Measurements from ENCODE around the gene VSX1. TPM values are rescaled to one million over a fixed set of nuclear protein-coding genes. Genes with fewer than 3 reads are reported as not detected.

Gene VSX1
- total RNA-seq, 1 experiment from 2014 or later = not detected

- TF ChIP-seq, protein P1, sequence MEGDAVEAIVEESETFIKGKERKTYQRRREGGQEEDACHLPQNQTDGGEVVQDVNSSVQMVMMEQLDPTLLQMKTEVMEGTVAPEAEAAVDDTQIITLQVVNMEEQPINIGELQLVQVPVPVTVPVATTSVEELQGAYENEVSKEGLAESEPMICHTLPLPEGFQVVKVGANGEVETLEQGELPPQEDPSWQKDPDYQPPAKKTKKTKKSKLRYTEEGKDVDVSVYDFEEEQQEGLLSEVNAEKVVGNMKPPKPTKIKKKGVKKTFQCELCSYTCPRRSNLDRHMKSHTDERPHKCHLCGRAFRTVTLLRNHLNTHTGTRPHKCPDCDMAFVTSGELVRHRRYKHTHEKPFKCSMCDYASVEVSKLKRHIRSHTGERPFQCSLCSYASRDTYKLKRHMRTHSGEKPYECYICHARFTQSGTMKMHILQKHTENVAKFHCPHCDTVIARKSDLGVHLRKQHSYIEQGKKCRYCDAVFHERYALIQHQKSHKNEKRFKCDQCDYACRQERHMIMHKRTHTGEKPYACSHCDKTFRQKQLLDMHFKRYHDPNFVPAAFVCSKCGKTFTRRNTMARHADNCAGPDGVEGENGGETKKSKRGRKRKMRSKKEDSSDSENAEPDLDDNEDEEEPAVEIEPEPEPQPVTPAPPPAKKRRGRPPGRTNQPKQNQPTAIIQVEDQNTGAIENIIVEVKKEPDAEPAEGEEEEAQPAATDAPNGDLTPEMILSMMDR (conservative IDR thresholded peaks at IDR 0.05; ENCODE audit: low read depth, low read length) = no peak
- TF ChIP-seq EZH2 (IDR thresholded peaks at IDR 0.05; ENCODE audit: borderline replicate concordance, low read depth, low read length, poor library complexity, severe bottlenecking) = no peak
- intact Hi-C loops (cut with micrococcal nuclease; ENCODE audit: unreplicated experiment) = no loop called here
Measured at GRCh38 chr20:25048519-25048952, 33.4 kb downstream of the VSX1 start.

DNA sequence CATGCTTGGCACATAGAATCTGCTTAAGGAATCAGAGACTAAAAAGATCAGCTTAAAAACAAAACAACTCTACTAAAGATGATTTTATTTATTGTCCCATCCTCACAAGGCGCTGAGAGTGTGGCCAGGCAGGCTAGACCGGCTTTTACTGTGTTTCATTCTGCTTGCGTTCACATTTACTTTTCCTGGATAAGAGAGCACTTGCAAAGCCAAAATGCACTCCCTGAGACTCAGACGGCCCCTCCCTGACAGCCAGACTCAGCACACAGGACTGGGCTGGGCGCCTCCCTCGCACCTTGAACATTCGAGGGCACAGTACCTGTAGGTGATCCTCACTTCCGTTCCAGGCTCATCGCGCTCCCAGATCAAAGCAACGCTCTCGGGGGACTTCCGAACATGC is 34.2 kb downstream of the VSX1 start:
- H3K9me3 ChIP-seq (ENCODE audit: low read depth, low read length, poor library complexity, severe bottlenecking) = no peaks in the 10 kb centered on the region
- ChIA-PET POLR2A (ENCODE audit: low non-redundant PET) (no interaction called here), CTCF (no interaction called here)
- H3K4me1 ChIP-seq (ENCODE audit: insufficient read depth, low read length, poor library complexity, severe bottlenecking) = no peaks in the 10 kb centered on the region
- H3K4me3 ChIP-seq (ENCODE audit: low read depth, low read length, poor library complexity, severe bottlenecking) = no peak overlapping the region
- no peak overlapping the region for H3K27ac ChIP-seq (ENCODE audit: low read depth, low read length, poor library complexity, severe bottlenecking)
- intact Hi-C loops (cut with micrococcal nuclease; ENCODE audit: unreplicated experiment) = no loop called here
- H3K27me3 ChIP-seq (replicated peaks; ENCODE audit: insufficient read depth, low read depth, low read length, poor library complexity) = no peaks in the 10 kb centered on the region
- TF ChIP-seq EZH2 (IDR thresholded peaks at IDR 0.05; ENCODE audit: borderline replicate concordance, low read depth, low read length, poor library complexity, severe bottlenecking) = no peak
- TF ChIP-seq, protein P1 (conservative IDR thresholded peaks at IDR 0.05; ENCODE audit: low read depth, low read length) = no peak
- BruUV-seq (replicated peaks) = no TSS peak
- H3K36me3 ChIP-seq (ENCODE audit: insufficient read depth, low read length, poor library complexity, severe bottlenecking) = no peaks in the 10 kb centered on the region
- DNase-seq (ENCODE audit: low spot score) = no peak

More at GRCh38 chr20:25048519-25048952, 33.4 kb downstream of the VSX1 start:
- H3K4me1 ChIP-seq (ENCODE audit: insufficient read depth, low read length, poor library complexity, severe bottlenecking) = no peaks in the 10 kb centered on the region
- BruUV-seq (replicated peaks) = no TSS peak
- no peaks in the 10 kb centered on the region for H3K27me3 ChIP-seq (replicated peaks; ENCODE audit: insufficient read depth, low read depth, low read length, poor library complexity)
- H3K27ac ChIP-seq (ENCODE audit: low read depth, low read length, poor library complexity, severe bottlenecking) = no peak overlapping the region
- ChIA-PET POLR2A (ENCODE audit: low non-redundant PET) (no interaction called here), CTCF (no interaction called here)
- H3K9me3 ChIP-seq (ENCODE audit: low read depth, low read length, poor library complexity, severe bottlenecking) = no peaks in the 10 kb centered on the region
- H3K36me3 ChIP-seq (ENCODE audit: insufficient read depth, low read length, poor library complexity, severe bottlenecking) = no peaks in the 10 kb centered on the region
- no peak for DNase-seq (ENCODE audit: low spot score)
- H3K4me3 ChIP-seq (ENCODE audit: low read depth, low read length, poor library complexity, severe bottlenecking) = no peak overlapping the region

- DNase-seq (ENCODE audit: low spot score) = no peak
- Histone ChIP-seq H3K27me3 (replicated peaks; ENCODE audit: insufficient read depth, low read depth, low read length, poor library complexity) (no peaks in the 10 kb centered on the region), H3K9me3 (ENCODE audit: low read depth, low read length, poor library complexity, severe bottlenecking) (no peaks in the 10 kb centered on the region), H3K27ac (ENCODE audit: low read depth, low read length, poor library complexity, severe bottlenecking) (no peak overlapping the region), H3K4me1 (ENCODE audit: insufficient read depth, low read length, poor library complexity, severe bottlenecking) (no peaks in the 10 kb centered on the region), H3K4me3 (ENCODE audit: low read depth, low read length, poor library complexity, severe bottlenecking) (no peak overlapping the region), H3K36me3 (ENCODE audit: insufficient read depth, low read length, poor library complexity, severe bottlenecking) (no peaks in the 10 kb centered on the region)
- POLR2A ChIA-PET (ENCODE audit: low non-redundant PET) = no interaction called here
- BruUV-seq (replicated peaks) = no TSS peak
- CTCF ChIA-PET = no interaction called here
- TF ChIP-seq, protein P1 (conservative IDR thresholded peaks at IDR 0.05; ENCODE audit: low read depth, low read length) = no peak
- TF ChIP-seq EZH2 (IDR thresholded peaks at IDR 0.05; ENCODE audit: borderline replicate concordance, low read depth, low read length, poor library complexity, severe bottlenecking) = no peak
- intact Hi-C loops (cut with micrococcal nuclease; ENCODE audit: unreplicated experiment) = no loop called here
Measured at GRCh38 chr20:25046736-25047666, 34.9 kb downstream of the VSX1 start.

All from A673 (cell line).